Measurements from ENCODE around the gene RFT1.

GRCh38 chr3:53166781-53167291, 36.6 kb upstream of the RFT1 start:
- TF ChIP-seq CTCF (IDR thresholded peaks at IDR 0.05 in 8 of 11, conservative IDR thresholded peaks at IDR 0.05 in 3 of 11): no peak
- TF ChIP-seq POLR2A (IDR thresholded peaks at IDR 0.05): no peak
- peak; percentile 72 to 74 (median 74) for TF ChIP-seq POLR2AphosphoS5 (IDR thresholded peaks at IDR 0.05)

Measured in spleen (tissue), 7 donors.